Neural progenitor cell (in vitro differentiated cells): ENCODE results near the gene BTG4. TPM values are rescaled to one million over a fixed set of nuclear protein-coding genes. Genes with fewer than 3 reads are reported as not detected.

Source experiments
- DNase-seq: peaks from one replicate; pipeline ENCODE4 v3.0.0-alpha.2; 2016; ENCODE audit warnings: low spot score
- H2AFZ ChIP-seq: fragments of 200-600 bp; sonication (generic); replicated peaks from 2 replicates; pipeline ENCODE4 v1.6.1; 2016; ENCODE audit warnings: antibody characterized with exemption
- H3F3A ChIP-seq: fragments of 200-600 bp; sonication (generic); 2 replicates; pipeline ENCODE4 v1.6.1; 2016; ENCODE audit warnings: antibody characterized with exemption, low read depth
- H3K27ac ChIP-seq: fragments of 200-600 bp; sonication (generic); 2 replicates; pipeline ENCODE4 v1.5.1; 2016; ENCODE audit warnings: mild to moderate bottlenecking
- H3K27me3 ChIP-seq: fragments of 200-600 bp; sonication (generic); 2 replicates; pipeline ENCODE4 v1.6.1; 2016; ENCODE audit warnings: mild to moderate bottlenecking, moderate library complexity
- H3K36me3 ChIP-seq: fragments of 200-600 bp; sonication (generic); 2 replicates; pipeline ENCODE4 v1.5.1; 2016
- H3K4me1 ChIP-seq: fragments of 200-600 bp; sonication (generic); 2 replicates; pipeline ENCODE4 v1.6.1; 2016; ENCODE audit warnings: mixed run types
- H3K4me2 ChIP-seq: fragments of 200-600 bp; sonication (generic); 2 replicates; pipeline ENCODE4 v1.6.1; 2016
- H3K4me3 ChIP-seq: fragments of 200-600 bp; sonication (generic); 2 replicates; pipeline ENCODE4 v1.5.1; 2016
- H3K79me2 ChIP-seq: fragments of 200-600 bp; sonication (generic); 2 replicates; pipeline ENCODE4 v1.6.1; 2016; ENCODE audit warnings: low read depth
- H3K9ac ChIP-seq: fragments of 200-600 bp; sonication (generic); 2 replicates; pipeline ENCODE4 v1.6.1; 2016
- H3K9me3 ChIP-seq: fragments of 200-600 bp; sonication (generic); 2 replicates; pipeline ENCODE4 v1.5.1; 2016; ENCODE audit warnings: low read depth
- H4K20me1 ChIP-seq: fragments of 200-600 bp; sonication (generic); 2 replicates; pipeline ENCODE4 v1.6.1; 2016; ENCODE audit warnings: low read depth
- H3K27ac Mint-ChIP-seq: 3 replicates; pipeline ENCODE4 v1.8.0; 2021; ENCODE audit warnings: mixed read lengths
- H3K27me3 Mint-ChIP-seq: 2 replicates; pipeline ENCODE4 v1.8.0; 2022; ENCODE audit warnings: low read depth, mild to moderate bottlenecking, inconsistent platforms, moderate library complexity, mixed read lengths; ENCODE audit not compliant: insufficient read depth
- H3K36me3 Mint-ChIP-seq: 3 replicates; pipeline ENCODE4 v1.8.0; 2021; ENCODE audit warnings: mixed read lengths
- H3K4me1 Mint-ChIP-seq: 3 replicates; pipeline ENCODE4 v1.8.0; 2021; ENCODE audit warnings: mixed read lengths
- H3K4me3 Mint-ChIP-seq: 3 replicates; pipeline ENCODE4 v1.8.0; 2021; ENCODE audit warnings: mild to moderate bottlenecking, moderate library complexity, mixed read lengths
- H3K9me3 Mint-ChIP-seq: 3 replicates; pipeline ENCODE4 v1.8.0; 2020; ENCODE audit warnings: mixed read lengths
- CTCF ChIP-seq: fragments of 200-600 bp; sonication (generic); IDR thresholded peaks from 2 replicates; pipeline ENCODE4 v1.5.1; 2017; ENCODE audit warnings: antibody characterized with exemption, mild to moderate bottlenecking
- EZH2 ChIP-seq: fragments of 200-600 bp; sonication (generic); IDR thresholded peaks from 2 replicates; pipeline ENCODE4 v1.6.1; 2017; ENCODE audit warnings: antibody characterized with exemption, mild to moderate bottlenecking, moderate library complexity
- EZH2phosphoT487 ChIP-seq: fragments of 200-600 bp; sonication (generic); IDR thresholded peaks from 2 replicates; pipeline ENCODE4 v1.6.1; 2017; ENCODE audit warnings: antibody characterized with exemption
- total RNA-seq: library from RNA; depleted of rRNA; stranded (reverse); fragments of >200 nt; gene quantifications from 2 replicates; pipeline ENCODE4 v1.2.3, GENCODE V29; 2015; ENCODE audit warnings: low replicate concordance

BTG4 gene
- total RNA-seq, 1 donor from 2014 or later, result not detected

GRCh38 chr11:111531136-111531535 is 18.9 kb upstream of the BTG4 start:
- Histone ChIP-seq H3F3A (no peaks in the 10 kb centered on the region), H3K9ac (no peak overlapping the region), H3K27ac (no peak overlapping the region), H3K4me1 (peaks cover 9% of the 10 kb centered on the region), H3K36me3 (no peaks in the 10 kb centered on the region), H3K27me3 (peaks cover 17% of the 10 kb centered on the region), H3K79me2 (no peaks in the 10 kb centered on the region), H3K4me2 (no peak overlapping the region), H2AFZ (no peak overlapping the region), H3K4me3 (no peak overlapping the region), H3K9me3 (no peaks in the 10 kb centered on the region), H4K20me1 (no peaks in the 10 kb centered on the region)
- H3K36me3 Mint-ChIP-seq, result no peaks in the 10 kb centered on the region
- peaks cover 6% of the 10 kb centered on the region for H3K4me1 Mint-ChIP-seq
- no peak overlapping the region for H3K27ac Mint-ChIP-seq
- H3K9me3 Mint-ChIP-seq, result no peaks in the 10 kb centered on the region
- TF ChIP-seq EZH2phosphoT487 (no peak), EZH2 (no peak)
- no peaks in the 10 kb centered on the region for H3K27me3 Mint-ChIP-seq
- no peak for DNase-seq
- no peak overlapping the region for H3K4me3 Mint-ChIP-seq

- Mint-ChIP-seq H3K36me3 (no peaks in the 10 kb centered on the region), H3K27me3 (no peaks in the 10 kb centered on the region), H3K27ac (no peak overlapping the region), H3K4me1 (peaks cover 6% of the 10 kb centered on the region), H3K9me3 (no peaks in the 10 kb centered on the region), H3K4me3 (no peak overlapping the region)
- H3K27me3 ChIP-seq, result peaks cover 10% of the 10 kb centered on the region
- no peak overlapping the region for H3K9ac ChIP-seq
- no peaks in the 10 kb centered on the region for H3K36me3 ChIP-seq
- no peaks in the 10 kb centered on the region for H3K79me2 ChIP-seq
- H3F3A ChIP-seq, result no peaks in the 10 kb centered on the region
- no peak for TF ChIP-seq CTCF
- TF ChIP-seq EZH2phosphoT487, result no peak
- no peak for TF ChIP-seq EZH2
- H3K27ac ChIP-seq, result no peak overlapping the region
- no peak overlapping the region for H2AFZ ChIP-seq
- H3K4me1 ChIP-seq, result peaks cover 9% of the 10 kb centered on the region
- no peak for DNase-seq
- H3K4me3 ChIP-seq, result no peak overlapping the region
- no peaks in the 10 kb centered on the region for H4K20me1 ChIP-seq
- no peaks in the 10 kb centered on the region for H3K9me3 ChIP-seq
- no peak overlapping the region for H3K4me2 ChIP-seq
Measured at GRCh38 chr11:111530091-111530490, 17.9 kb upstream of the BTG4 start.

GRCh38 chr11:111528557-111528956 is 16.4 kb upstream of the BTG4 start:
- Histone ChIP-seq H3K36me3 (no peaks in the 10 kb centered on the region), H3K4me1 (peaks cover 9% of the 10 kb centered on the region), H3K27me3 (no peaks in the 10 kb centered on the region), H3K27ac (no peak overlapping the region), H3K79me2 (no peaks in the 10 kb centered on the region), H3K4me2 (no peak overlapping the region), H3F3A (no peaks in the 10 kb centered on the region), H3K9me3 (no peaks in the 10 kb centered on the region), H3K4me3 (no peak overlapping the region), H2AFZ (no peak overlapping the region), H4K20me1 (no peaks in the 10 kb centered on the region), H3K9ac (no peak overlapping the region)
- Mint-ChIP-seq H3K9me3 (no peaks in the 10 kb centered on the region), H3K4me1 (peaks cover 6% of the 10 kb centered on the region), H3K4me3 (no peak overlapping the region), H3K36me3 (no peaks in the 10 kb centered on the region), H3K27me3 (no peaks in the 10 kb centered on the region), H3K27ac (no peak overlapping the region)
- TF ChIP-seq EZH2phosphoT487, result no peak
- TF ChIP-seq EZH2, result no peak
- no peak for TF ChIP-seq CTCF
- DNase-seq, result no peak

- no peaks in the 10 kb centered on the region for H3K27me3 ChIP-seq
- H2AFZ ChIP-seq, result no peak overlapping the region
- H4K20me1 ChIP-seq, result no peaks in the 10 kb centered on the region
- no peaks in the 10 kb centered on the region for H3K9me3 ChIP-seq
- no peaks in the 10 kb centered on the region for H3K36me3 ChIP-seq
- DNase-seq, result no peak
- no peaks in the 10 kb centered on the region for H3K27me3 Mint-ChIP-seq
- peaks cover 6% of the 10 kb centered on the region for H3K4me1 Mint-ChIP-seq
- no peak overlapping the region for H3K4me2 ChIP-seq
- H3K9me3 Mint-ChIP-seq, result no peaks in the 10 kb centered on the region
- H3K4me3 Mint-ChIP-seq, result no peak overlapping the region
- TF ChIP-seq EZH2phosphoT487, result no peak
- no peak for TF ChIP-seq CTCF
- TF ChIP-seq EZH2, result no peak
- H3K36me3 Mint-ChIP-seq, result no peaks in the 10 kb centered on the region
- no peak overlapping the region for H3K27ac ChIP-seq
- H3K27ac Mint-ChIP-seq, result no peak overlapping the region
- H3K9ac ChIP-seq, result no peak overlapping the region
- H3K4me1 ChIP-seq, result peaks cover 5% of the 10 kb centered on the region
- no peak overlapping the region for H3K4me3 ChIP-seq
- no peaks in the 10 kb centered on the region for H3F3A ChIP-seq
- no peaks in the 10 kb centered on the region for H3K79me2 ChIP-seq
Measured at GRCh38 chr11:111527279-111527678, 15.1 kb upstream of the BTG4 start.
